ENCODE data around the gene MBOAT1. TPM values are rescaled to one million over a fixed set of nuclear protein-coding genes. Genes with fewer than 3 reads are reported as not detected.
A peak's percentile ranks its signal among the peaks of the same experiment; 100 is the strongest.

Gene MBOAT1
- total and polyA plus RNA-seq, 8 donors: 14.8 to 22.2 (median 19.0) TPM

DNA sequence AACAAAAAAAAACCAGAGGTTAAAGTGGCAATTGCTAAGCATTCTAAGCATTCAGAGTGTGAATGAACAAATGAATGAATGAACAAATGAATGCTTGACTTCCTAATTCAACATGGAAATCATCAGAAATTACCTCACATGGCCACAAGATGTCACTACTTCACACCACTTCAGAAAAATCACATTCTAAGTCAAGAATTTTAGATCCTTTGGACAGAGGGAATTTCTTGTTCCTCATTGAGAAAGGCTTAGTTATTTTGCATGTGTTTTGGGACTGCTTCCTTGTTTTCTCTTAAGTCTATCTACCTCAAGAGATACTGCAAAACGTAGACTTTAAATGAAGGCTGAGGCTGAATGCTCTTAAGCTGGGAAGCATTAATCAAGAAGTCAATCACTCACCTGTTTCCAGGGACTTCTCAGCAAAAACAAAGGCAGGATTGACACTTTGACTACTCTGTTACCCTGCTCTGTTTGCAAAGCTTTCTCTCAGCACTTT lies 120.2 kb downstream of the MBOAT1 start:
- TF ChIP-seq, protein P1, sequence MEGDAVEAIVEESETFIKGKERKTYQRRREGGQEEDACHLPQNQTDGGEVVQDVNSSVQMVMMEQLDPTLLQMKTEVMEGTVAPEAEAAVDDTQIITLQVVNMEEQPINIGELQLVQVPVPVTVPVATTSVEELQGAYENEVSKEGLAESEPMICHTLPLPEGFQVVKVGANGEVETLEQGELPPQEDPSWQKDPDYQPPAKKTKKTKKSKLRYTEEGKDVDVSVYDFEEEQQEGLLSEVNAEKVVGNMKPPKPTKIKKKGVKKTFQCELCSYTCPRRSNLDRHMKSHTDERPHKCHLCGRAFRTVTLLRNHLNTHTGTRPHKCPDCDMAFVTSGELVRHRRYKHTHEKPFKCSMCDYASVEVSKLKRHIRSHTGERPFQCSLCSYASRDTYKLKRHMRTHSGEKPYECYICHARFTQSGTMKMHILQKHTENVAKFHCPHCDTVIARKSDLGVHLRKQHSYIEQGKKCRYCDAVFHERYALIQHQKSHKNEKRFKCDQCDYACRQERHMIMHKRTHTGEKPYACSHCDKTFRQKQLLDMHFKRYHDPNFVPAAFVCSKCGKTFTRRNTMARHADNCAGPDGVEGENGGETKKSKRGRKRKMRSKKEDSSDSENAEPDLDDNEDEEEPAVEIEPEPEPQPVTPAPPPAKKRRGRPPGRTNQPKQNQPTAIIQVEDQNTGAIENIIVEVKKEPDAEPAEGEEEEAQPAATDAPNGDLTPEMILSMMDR (IDR thresholded peaks at IDR 0.05): peak; percentile 45 to 77
- Histone ChIP-seq H3K27ac (no peak overlapping the region), H3K9me3 (peaks cover 0 to 2% of the 10 kb centered on the region in 2 donors), H3K27me3 (no peaks in the 10 kb centered on the region), H3K4me3 (no peak overlapping the region), H3K4me1 (no peaks in the 10 kb centered on the region), H3K36me3 (no peaks in the 10 kb centered on the region)
- ATAC-seq (peak; percentile 75), DNase-seq (peak in 2 of 4 donors; percentile 41 to 50)
- intact Hi-C loops (cut with DNase I): no loop called here

DNA sequence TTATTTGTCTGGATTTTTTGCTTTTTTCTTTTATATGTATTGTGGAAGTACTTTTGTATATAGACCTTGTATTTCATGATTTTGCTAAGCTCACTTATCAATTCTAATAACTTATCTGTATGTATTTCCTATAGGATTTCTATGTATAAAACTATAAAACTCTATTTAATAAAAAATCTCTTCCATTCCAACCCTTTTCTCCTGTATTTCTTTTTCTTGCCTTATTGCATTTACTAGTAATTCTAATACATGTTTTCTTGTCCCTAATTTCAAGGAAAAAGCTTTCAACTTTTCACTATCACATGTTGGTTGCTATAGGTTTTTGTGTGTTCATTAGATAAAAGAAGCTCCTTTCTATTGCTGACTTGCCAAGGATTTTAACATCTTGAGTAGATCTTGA lies 125.3 kb downstream of the MBOAT1 start:
- intact Hi-C loops (cut with DNase I): no loop called here
- peaks cover 0 to 12% of the 10 kb centered on the region in 2 donors for H3K9me3 ChIP-seq
- DNase-seq (no peak), ATAC-seq (no peak)
- TF ChIP-seq, protein P1 (IDR thresholded peaks at IDR 0.05): no peak
- no peaks in the 10 kb centered on the region for H3K27me3 ChIP-seq
- no peaks in the 10 kb centered on the region for H3K36me3 ChIP-seq
- no peaks in the 10 kb centered on the region for H3K4me1 ChIP-seq
- H3K27ac ChIP-seq: no peak overlapping the region
- H3K4me3 ChIP-seq: no peak overlapping the region

- H3K9me3 ChIP-seq: peaks cover 0 to 12% of the 10 kb centered on the region in 2 donors
- no peaks in the 10 kb centered on the region for H3K36me3 ChIP-seq
- no peak for DNase-seq
- no peaks in the 10 kb centered on the region for H3K4me1 ChIP-seq
- H3K27me3 ChIP-seq: no peaks in the 10 kb centered on the region
- ATAC-seq: peak; percentile 37
- intact Hi-C loops (cut with DNase I): no loop called here
- TF ChIP-seq, protein P1 (IDR thresholded peaks at IDR 0.05): no peak
- no peak overlapping the region for H3K4me3 ChIP-seq
- no peak overlapping the region for H3K27ac ChIP-seq
Observed at GRCh38 chr6:20085817-20086216, 126.5 kb downstream of the MBOAT1 start.

DNA sequence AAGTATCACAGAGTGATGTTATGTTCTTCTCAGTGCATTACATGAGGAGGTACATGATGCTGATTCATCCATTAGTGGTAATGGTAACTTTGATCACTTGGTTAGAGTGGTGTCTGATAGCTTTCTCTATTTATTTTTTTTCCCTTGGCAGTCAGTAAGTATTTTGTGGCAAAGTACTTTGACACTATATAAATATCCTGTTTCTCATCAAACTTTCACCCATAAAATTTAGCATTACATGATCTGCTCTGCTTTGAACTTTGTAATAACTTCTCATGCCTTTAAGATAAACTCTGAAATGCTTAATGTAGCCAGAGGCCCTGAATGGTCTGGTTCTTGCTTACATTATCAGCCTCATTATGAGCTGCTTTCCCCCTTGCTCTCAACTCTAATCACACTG lies 127.9 kb downstream of the MBOAT1 start:
- H3K4me1 ChIP-seq: no peaks in the 10 kb centered on the region
- DNase-seq (no peak), ATAC-seq (no peak)
- H3K27ac ChIP-seq: no peak overlapping the region
- H3K9me3 ChIP-seq: peaks cover 0 to 15% of the 10 kb centered on the region in 2 donors
- H3K4me3 ChIP-seq: no peak overlapping the region
- H3K27me3 ChIP-seq: no peaks in the 10 kb centered on the region
- TF ChIP-seq, protein P1 (IDR thresholded peaks at IDR 0.05): no peak
- intact Hi-C loops (cut with DNase I): no loop called here
- no peaks in the 10 kb centered on the region for H3K36me3 ChIP-seq

DNA sequence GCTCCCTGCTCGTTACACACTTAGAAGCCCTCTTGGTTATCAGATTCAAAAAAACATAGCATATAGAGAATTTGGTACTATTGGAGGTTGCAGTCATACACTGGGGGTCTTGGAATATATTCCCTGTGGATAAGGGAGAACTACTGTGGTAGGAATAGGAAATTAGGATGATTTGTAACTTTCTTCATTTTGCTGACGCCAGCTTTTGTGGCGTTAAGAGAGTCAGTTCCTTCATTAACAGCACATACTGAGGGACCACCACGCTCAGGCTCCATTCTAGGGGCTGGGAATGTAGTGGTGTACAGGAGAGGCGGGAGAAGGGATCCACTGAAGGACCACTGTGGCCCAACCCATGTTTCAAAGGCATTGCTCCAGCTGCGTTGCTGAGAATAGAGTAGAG lies 140.3 kb downstream of the MBOAT1 start:
- TF ChIP-seq, protein P1 (IDR thresholded peaks at IDR 0.05): no peak
- Histone ChIP-seq H3K9me3 (peaks cover 0 to 16% of the 10 kb centered on the region in 2 donors), H3K4me1 (no peaks in the 10 kb centered on the region), H3K27ac (no peak overlapping the region), H3K27me3 (no peaks in the 10 kb centered on the region), H3K36me3 (no peaks in the 10 kb centered on the region), H3K4me3 (no peak overlapping the region)
- ATAC-seq: no peak
- intact Hi-C loops (cut with DNase I): no loop called here
- no peak for DNase-seq

Data from left lung (tissue), 10 donors.